ENCODE data around the gene SBNO2. TPM values are rescaled to one million over a fixed set of nuclear protein-coding genes. Genes with fewer than 3 reads are reported as not detected.

The SBNO2 gene
- total and polyA plus RNA-seq, 4 donors: 45.6 to 155 (median 95.9) TPM

DNA sequence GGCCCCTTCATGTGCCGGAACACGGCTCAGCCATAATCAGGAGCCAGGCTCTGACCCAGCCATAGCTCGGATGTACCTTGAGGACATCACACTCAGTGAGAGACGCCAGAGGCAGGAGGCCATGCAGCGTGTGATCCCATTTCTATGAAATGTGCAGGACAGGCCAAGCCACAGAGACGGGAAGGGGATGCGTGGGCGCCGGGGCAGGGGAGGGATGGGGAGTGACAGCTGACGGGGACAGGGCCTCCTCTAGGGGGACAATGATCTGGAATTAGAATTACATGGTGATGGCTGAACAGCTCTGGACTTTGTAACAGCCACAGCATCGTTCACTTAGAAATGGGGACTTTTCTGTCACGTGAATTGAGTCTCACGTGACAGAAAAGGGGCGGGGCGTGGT lies 34.9 kb downstream of the SBNO2 start:
- H3K27me3 ChIP-seq (ENCODE audit: control insufficient read depth in 3 of 3, insufficient read depth in 3 of 3, low read length in 2 of 3): no peaks in the 10 kb centered on the region
- peaks cover 0 to 14% (median 0%) of the 10 kb centered on the region in 5 donors for H3K4me1 ChIP-seq (ENCODE audit: control insufficient read depth in 5 of 5, insufficient read depth in 5 of 5, low read length in 5 of 5)
- peaks cover 0 to 45% (median 3%) of the 10 kb centered on the region in 4 donors for H3K36me3 ChIP-seq (ENCODE audit: control insufficient read depth in 4 of 4, insufficient read depth in 4 of 4, low read length in 4 of 4)
- H3K4me3 ChIP-seq: no peak overlapping the region
- DNase-seq (no peak), ATAC-seq (ENCODE audit: insufficient read depth, low FRiP score) (no peak)
- H3K9ac ChIP-seq (ENCODE audit: insufficient read depth in 1 of 2, low read length in 2 of 2): no peak overlapping the region
- TF ChIP-seq, protein P1, sequence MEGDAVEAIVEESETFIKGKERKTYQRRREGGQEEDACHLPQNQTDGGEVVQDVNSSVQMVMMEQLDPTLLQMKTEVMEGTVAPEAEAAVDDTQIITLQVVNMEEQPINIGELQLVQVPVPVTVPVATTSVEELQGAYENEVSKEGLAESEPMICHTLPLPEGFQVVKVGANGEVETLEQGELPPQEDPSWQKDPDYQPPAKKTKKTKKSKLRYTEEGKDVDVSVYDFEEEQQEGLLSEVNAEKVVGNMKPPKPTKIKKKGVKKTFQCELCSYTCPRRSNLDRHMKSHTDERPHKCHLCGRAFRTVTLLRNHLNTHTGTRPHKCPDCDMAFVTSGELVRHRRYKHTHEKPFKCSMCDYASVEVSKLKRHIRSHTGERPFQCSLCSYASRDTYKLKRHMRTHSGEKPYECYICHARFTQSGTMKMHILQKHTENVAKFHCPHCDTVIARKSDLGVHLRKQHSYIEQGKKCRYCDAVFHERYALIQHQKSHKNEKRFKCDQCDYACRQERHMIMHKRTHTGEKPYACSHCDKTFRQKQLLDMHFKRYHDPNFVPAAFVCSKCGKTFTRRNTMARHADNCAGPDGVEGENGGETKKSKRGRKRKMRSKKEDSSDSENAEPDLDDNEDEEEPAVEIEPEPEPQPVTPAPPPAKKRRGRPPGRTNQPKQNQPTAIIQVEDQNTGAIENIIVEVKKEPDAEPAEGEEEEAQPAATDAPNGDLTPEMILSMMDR (IDR thresholded peaks at IDR 0.05; ENCODE audit: control extremely low read depth, extremely low read depth): no peak
- WGBS, 2 donors: 92 to 93% methylated on average over 15 of the region's 15 CpGs
- H3K27ac ChIP-seq (ENCODE audit: low read depth in 1 of 2, low read length in 1 of 2): no peak overlapping the region
- no peaks in the 10 kb centered on the region for H3K9me3 ChIP-seq (ENCODE audit: control insufficient read depth in 4 of 4, insufficient read depth in 3 of 4, low read length in 3 of 4)

DNA sequence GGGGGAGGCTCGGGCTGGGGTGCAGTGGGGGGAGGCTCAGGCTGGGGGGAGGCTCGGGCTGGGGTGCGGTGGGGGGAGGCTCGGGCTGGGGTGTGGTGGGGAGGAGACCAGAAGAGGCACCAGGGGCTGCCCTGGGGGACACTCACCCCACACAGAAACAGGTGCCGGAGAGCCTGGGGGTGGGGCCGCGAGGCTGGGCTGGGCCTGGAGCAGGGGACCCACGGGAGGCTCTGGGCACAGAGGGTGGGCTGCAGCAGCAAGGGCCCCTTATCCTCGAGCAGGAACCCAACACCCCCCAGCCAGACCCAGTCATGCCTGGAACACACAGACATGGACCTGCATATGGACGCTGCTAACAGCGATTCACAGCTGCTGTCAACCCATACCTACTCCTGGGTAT lies 35.9 kb downstream of the SBNO2 start:
- 87 to 90% methylated on average over 7 to 10 of the region's 11 CpGs for WGBS, 2 donors
- no peak for ATAC-seq (ENCODE audit: insufficient read depth, low FRiP score)
- Histone ChIP-seq H3K4me3 (no peak overlapping the region), H3K4me1 (ENCODE audit: control insufficient read depth in 5 of 5, insufficient read depth in 5 of 5, low read length in 5 of 5) (peaks cover 0 to 24% (median 0%) of the 10 kb centered on the region in 5 donors), H3K27me3 (ENCODE audit: control insufficient read depth in 3 of 3, insufficient read depth in 3 of 3, low read length in 2 of 3) (no peaks in the 10 kb centered on the region), H3K9me3 (ENCODE audit: control insufficient read depth in 4 of 4, insufficient read depth in 3 of 4, low read length in 3 of 4) (no peaks in the 10 kb centered on the region), H3K27ac (ENCODE audit: low read depth in 1 of 2, low read length in 1 of 2) (no peak overlapping the region), H3K36me3 (ENCODE audit: control insufficient read depth in 4 of 4, insufficient read depth in 4 of 4, low read length in 4 of 4) (peaks cover 0 to 39% (median 0%) of the 10 kb centered on the region in 4 donors), H3K9ac (ENCODE audit: insufficient read depth in 1 of 2, low read length in 2 of 2) (no peak overlapping the region)
- DNase-seq: no peak
- TF ChIP-seq, protein P1 (IDR thresholded peaks at IDR 0.05; ENCODE audit: control extremely low read depth, extremely low read depth): no peak

DNA sequence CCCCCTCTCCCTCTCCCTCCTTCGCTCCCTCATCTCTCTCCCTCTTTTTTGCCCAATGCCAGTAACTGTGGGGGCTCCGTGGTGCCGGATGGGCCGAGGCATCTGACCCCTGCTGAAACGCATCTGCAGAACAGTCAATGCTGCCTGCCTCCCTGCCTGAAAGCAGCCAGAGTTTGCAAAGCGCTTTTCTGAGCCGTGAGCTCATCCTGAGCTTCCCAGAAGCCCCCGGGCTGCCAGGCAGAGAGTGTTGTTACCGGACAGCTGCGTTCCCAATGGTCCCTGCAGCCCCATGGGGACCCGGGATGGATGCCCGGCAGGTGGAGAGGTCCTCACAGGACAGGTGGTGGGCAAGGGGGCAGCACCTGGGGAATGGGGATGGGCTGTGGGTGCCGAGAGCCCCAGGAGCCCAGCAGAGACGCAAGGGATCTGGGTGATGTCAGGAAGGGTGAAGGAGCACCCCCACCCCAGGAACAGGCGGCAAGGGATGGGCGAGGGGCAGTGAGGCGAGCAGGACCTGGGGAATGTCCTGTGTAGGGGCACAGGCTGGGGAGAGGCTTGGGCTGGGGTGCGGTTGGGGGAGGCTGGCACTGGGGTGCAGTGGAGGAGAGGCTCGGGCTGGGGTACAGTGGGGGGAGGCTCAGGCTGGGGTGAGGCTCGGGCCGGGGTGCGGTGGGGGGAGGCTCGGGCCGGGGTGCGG lies 37.3 kb downstream of the SBNO2 start:
- Histone ChIP-seq H3K36me3 (ENCODE audit: control insufficient read depth in 4 of 4, insufficient read depth in 4 of 4, low read length in 4 of 4) (peaks cover 0 to 36% (median 0%) of the 10 kb centered on the region in 4 donors), H3K9ac (ENCODE audit: insufficient read depth in 1 of 2, low read length in 2 of 2) (no peak overlapping the region), H3K4me1 (ENCODE audit: control insufficient read depth in 5 of 5, insufficient read depth in 5 of 5, low read length in 5 of 5) (peaks cover 0 to 29% (median 6%) of the 10 kb centered on the region in 5 donors), H3K4me3 (no peak overlapping the region), H3K9me3 (ENCODE audit: control insufficient read depth in 4 of 4, insufficient read depth in 3 of 4, low read length in 3 of 4) (no peaks in the 10 kb centered on the region), H3K27me3 (ENCODE audit: control insufficient read depth in 3 of 3, insufficient read depth in 3 of 3, low read length in 2 of 3) (no peaks in the 10 kb centered on the region), H3K27ac (ENCODE audit: low read depth in 1 of 2, low read length in 1 of 2) (peak overlapping the region in 1 of 2 donors; percentile 74)
- 78 to 89% methylated on average over 16 to 22 of the region's 25 CpGs for WGBS, 2 donors
- no peak for ATAC-seq (ENCODE audit: insufficient read depth, low FRiP score)
- TF ChIP-seq, protein P1 (IDR thresholded peaks at IDR 0.05; ENCODE audit: control extremely low read depth, extremely low read depth): no peak
- DNase-seq: no peak
